ENCODE results near the gene PDSS2.
"Not testable (repeated sequence)": the region's sequence is repeated elsewhere in the genome, so short reads cannot be mapped to it uniquely, and the experiment has no call there.

The PDSS2 gene

GRCh38 chr6:107321793-107322192, 137.6 kb downstream of the PDSS2 start:
- DNase-seq (ENCODE audit: low spot score) = no peak

- DNase-seq (ENCODE audit: low spot score) = no peak
Measured at GRCh38 chr6:107319906-107320530, 139.3 kb downstream of the PDSS2 start.

- peak; percentile 49 for DNase-seq (ENCODE audit: low spot score)
Measured at GRCh38 chr6:107318100-107318736, 141.1 kb downstream of the PDSS2 start.

GRCh38 chr6:107315114-107315513, 144.2 kb downstream of the PDSS2 start:
- DNase-seq (ENCODE audit: low spot score) = no peak

- DNase-seq (ENCODE audit: low spot score) = no peak
Measured at GRCh38 chr6:107314531-107314939, 144.8 kb downstream of the PDSS2 start.

GRCh38 chr6:107313776-107314175, 145.6 kb downstream of the PDSS2 start:
- no peak for DNase-seq (ENCODE audit: low spot score)

- no peak for DNase-seq (ENCODE audit: low spot score)
Measured at GRCh38 chr6:107310362-107310761, 149.0 kb downstream of the PDSS2 start.

GRCh38 chr6:107308677-107309076, 150.7 kb downstream of the PDSS2 start:
- DNase-seq (ENCODE audit: low spot score) = no peak

GRCh38 chr6:107305994-107306393, 153.4 kb downstream of the PDSS2 start:
- DNase-seq (ENCODE audit: low spot score) = not testable (repeated sequence)

- DNase-seq (ENCODE audit: low spot score) = no peak
Measured at GRCh38 chr6:107305391-107305790, 154.0 kb downstream of the PDSS2 start.

- DNase-seq (ENCODE audit: low spot score) = no peak
Measured at GRCh38 chr6:107304421-107305025, 154.8 kb downstream of the PDSS2 start.

- DNase-seq (ENCODE audit: low spot score) = no peak
Measured at GRCh38 chr6:107293350-107293749, 166.0 kb downstream of the PDSS2 start.

- DNase-seq (ENCODE audit: low spot score) = no peak
Measured at GRCh38 chr6:107292715-107293271, 166.6 kb downstream of the PDSS2 start.

GRCh38 chr6:107290491-107290890, 168.9 kb downstream of the PDSS2 start:
- peak; percentile 52 for DNase-seq (ENCODE audit: low spot score)

- not testable (repeated sequence) for DNase-seq (ENCODE audit: low spot score)
Measured at GRCh38 chr6:107289258-107289657, 170.1 kb downstream of the PDSS2 start.

GRCh38 chr6:107285683-107286082, 173.7 kb downstream of the PDSS2 start:
- not testable (repeated sequence) for DNase-seq (ENCODE audit: low spot score)

- DNase-seq (ENCODE audit: low spot score) = no peak
Measured at GRCh38 chr6:107284805-107285204, 174.6 kb downstream of the PDSS2 start.

GRCh38 chr6:107280791-107281190, 178.6 kb downstream of the PDSS2 start:
- DNase-seq (ENCODE audit: low spot score) = no peak

- DNase-seq (ENCODE audit: low spot score) = not testable (repeated sequence)
Measured at GRCh38 chr6:107280001-107280400, 179.4 kb downstream of the PDSS2 start.

GRCh38 chr6:107275330-107275865, 184.0 kb downstream of the PDSS2 start:
- DNase-seq (ENCODE audit: low spot score) = no peak

GRCh38 chr6:107274288-107274687, 185.1 kb downstream of the PDSS2 start:
- no peak for DNase-seq (ENCODE audit: low spot score)

GRCh38 chr6:107272246-107272645, 187.1 kb downstream of the PDSS2 start:
- DNase-seq (ENCODE audit: low spot score) = no peak
